ENCODE data around the gene ATMIN. TPM values are rescaled to one million over a fixed set of nuclear protein-coding genes. Genes with fewer than 3 reads are reported as not detected.
A peak's percentile ranks its signal among the peaks of the same experiment; 100 is the strongest.

ATMIN gene
- 29.9 and 36.6 TPM in 2 replicates for total RNA-seq

- DNase-seq (ENCODE audit: low read depth, low spot score): peak; percentile 29
Observed at GRCh38 chr16:81035398-81035974, at the start of gene ATMIN. Gene ATMIN (plus strand): TSS chr16:81035842. CDS start chr16:81035871, 29 bp downstream.

GRCh38 chr16:80986557-80986956 is 49.1 kb upstream of the ATMIN start:
- DNase-seq (ENCODE audit: low read depth, low spot score): no peak

- DNase-seq (ENCODE audit: low read depth, low spot score): no peak
Observed at GRCh38 chr16:80988756-80989155, 46.9 kb upstream of the ATMIN start.

- no peak for DNase-seq (ENCODE audit: low read depth, low spot score)
Observed at GRCh38 chr16:80989801-80990200, 45.8 kb upstream of the ATMIN start.

- DNase-seq (ENCODE audit: low read depth, low spot score): no peak
Observed at GRCh38 chr16:80990577-80990976, 45.1 kb upstream of the ATMIN start.

GRCh38 chr16:80990978-80991377 is 44.7 kb upstream of the ATMIN start:
- no peak for DNase-seq (ENCODE audit: low read depth, low spot score)

GRCh38 chr16:80991792-80992430 is 43.7 kb upstream of the ATMIN start:
- DNase-seq (ENCODE audit: low read depth, low spot score): no peak

- DNase-seq (ENCODE audit: low read depth, low spot score): no peak
Observed at GRCh38 chr16:80992676-80993293, 42.9 kb upstream of the ATMIN start.

- DNase-seq (ENCODE audit: low read depth, low spot score): peak; percentile 74
Observed at GRCh38 chr16:80993307-80993706, 42.3 kb upstream of the ATMIN start.

- DNase-seq (ENCODE audit: low read depth, low spot score): no peak
Observed at GRCh38 chr16:80993834-80994233, 41.8 kb upstream of the ATMIN start.

- DNase-seq (ENCODE audit: low read depth, low spot score): no peak
Observed at GRCh38 chr16:80994451-80994850, 41.2 kb upstream of the ATMIN start.

GRCh38 chr16:80996688-80997138 is 38.9 kb upstream of the ATMIN start:
- DNase-seq (ENCODE audit: low read depth, low spot score): no peak

- DNase-seq (ENCODE audit: low read depth, low spot score): no peak
Observed at GRCh38 chr16:80997139-80997798, 38.4 kb upstream of the ATMIN start.

- DNase-seq (ENCODE audit: low read depth, low spot score): no peak
Observed at GRCh38 chr16:80997964-80998620, 37.5 kb upstream of the ATMIN start.

GRCh38 chr16:81000873-81001272 is 34.8 kb upstream of the ATMIN start:
- DNase-seq (ENCODE audit: low read depth, low spot score): no peak

- DNase-seq (ENCODE audit: low read depth, low spot score): no peak
Observed at GRCh38 chr16:81001330-81001729, 34.3 kb upstream of the ATMIN start.

- DNase-seq (ENCODE audit: low read depth, low spot score): no peak
Observed at GRCh38 chr16:81003064-81003463, 32.6 kb upstream of the ATMIN start.

- DNase-seq (ENCODE audit: low read depth, low spot score): no peak
Observed at GRCh38 chr16:81003610-81004460, 31.8 kb upstream of the ATMIN start.

GRCh38 chr16:81004646-81005353 is 30.8 kb upstream of the ATMIN start:
- no peak for DNase-seq (ENCODE audit: low read depth, low spot score)

- no peak for DNase-seq (ENCODE audit: low read depth, low spot score)
Observed at GRCh38 chr16:81005610-81006161, 30.0 kb upstream of the ATMIN start.

Measured in pulmonary artery endothelial cell (primary cell).